HepG2 (cell line): Measurements from ENCODE around the gene KCNE2.

Experiments
- EZH2 ChIP-seq: conservative IDR thresholded peaks from 2 replicates; pipeline ENCODE4 v1.6.1; 2012; ENCODE audit warnings: mild to moderate bottlenecking, low read depth, low read length, moderate library complexity
- JUNB ChIP-seq: sonication (generic); formaldehyde crosslinking; IDR thresholded peaks from 2 replicates; pipeline ENCODE4 v1.8.0; 2022; ENCODE audit warnings: missing genetic modification reagents, mild to moderate bottlenecking, borderline replicate concordance
- ZNF577 ChIP-seq: sonication (generic); formaldehyde crosslinking; IDR thresholded peaks from 2 replicates; pipeline ENCODE4 v1.4.0; 2020; ENCODE audit warnings: mild to moderate bottlenecking, low read depth, missing genetic modification reagents, borderline replicate concordance
- ZNF878 ChIP-seq: sonication (generic); formaldehyde crosslinking; IDR thresholded peaks from 2 replicates; pipeline ENCODE4 v1.8.1; 2023; ENCODE audit warnings: mild to moderate bottlenecking, missing genetic modification reagents, moderate library complexity
- TF ChIP-seq, protein P1 (sequence below): sonication (generic); formaldehyde crosslinking; IDR thresholded peaks from 2 replicates; pipeline ENCODE4 v1.5.0; 2020; ENCODE audit warnings: mild to moderate bottlenecking, missing genetic modification reagents, moderate library complexity
- TF ChIP-seq, protein P2 (sequence below): sonication (generic); formaldehyde crosslinking; IDR thresholded peaks from 2 replicates; pipeline ENCODE4 v1.5.0; 2020; ENCODE audit warnings: missing genetic modification reagents
- TF ChIP-seq, protein P3 (sequence below): sonication (generic); formaldehyde crosslinking; IDR thresholded peaks from 2 replicates; pipeline ENCODE4 v1.4.0; 2020; ENCODE audit warnings: missing genetic modification reagents

DNA sequence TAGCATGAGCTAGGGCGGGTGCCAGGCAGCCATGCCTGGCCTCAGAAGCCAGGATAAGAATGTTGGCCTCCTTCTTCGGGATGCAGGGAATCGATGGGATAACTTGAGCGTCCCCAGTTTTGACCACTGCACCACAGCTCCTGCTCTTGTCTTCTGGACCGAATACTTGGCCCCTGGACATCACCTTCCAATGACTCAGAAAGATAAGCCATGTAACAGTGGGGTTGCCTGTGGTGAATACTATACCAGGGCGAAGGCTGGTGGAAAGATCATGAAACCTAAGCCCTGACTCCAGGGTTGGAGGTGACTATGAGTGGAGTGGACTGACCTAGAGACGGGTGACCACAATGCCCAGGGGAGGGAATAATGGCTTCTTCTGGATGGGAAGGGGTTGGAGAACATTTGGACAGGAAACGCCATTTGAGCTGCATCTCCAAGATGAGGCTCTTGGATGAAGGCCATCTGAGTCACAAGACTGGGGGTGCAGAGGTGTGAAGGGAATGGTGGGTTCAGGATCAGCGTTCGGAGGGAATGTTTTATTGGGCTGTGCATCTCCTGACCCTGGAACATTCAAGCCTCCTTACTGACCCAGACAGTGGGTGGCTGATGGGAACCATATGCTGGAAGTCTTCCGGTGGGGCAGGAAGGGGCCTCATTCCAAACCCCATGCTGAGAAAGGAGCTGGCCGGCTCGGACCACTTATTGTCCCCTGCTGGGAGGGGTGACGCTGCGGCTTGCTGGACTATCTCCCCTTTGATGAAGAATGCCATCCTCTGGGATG lies 18.5 kb upstream of the KCNE2 start:
- no peak for TF ChIP-seq ZNF878
- no peak for TF ChIP-seq ZNF577 (CRISPR knock-in tag)
- TF ChIP-seq, protein P1, sequence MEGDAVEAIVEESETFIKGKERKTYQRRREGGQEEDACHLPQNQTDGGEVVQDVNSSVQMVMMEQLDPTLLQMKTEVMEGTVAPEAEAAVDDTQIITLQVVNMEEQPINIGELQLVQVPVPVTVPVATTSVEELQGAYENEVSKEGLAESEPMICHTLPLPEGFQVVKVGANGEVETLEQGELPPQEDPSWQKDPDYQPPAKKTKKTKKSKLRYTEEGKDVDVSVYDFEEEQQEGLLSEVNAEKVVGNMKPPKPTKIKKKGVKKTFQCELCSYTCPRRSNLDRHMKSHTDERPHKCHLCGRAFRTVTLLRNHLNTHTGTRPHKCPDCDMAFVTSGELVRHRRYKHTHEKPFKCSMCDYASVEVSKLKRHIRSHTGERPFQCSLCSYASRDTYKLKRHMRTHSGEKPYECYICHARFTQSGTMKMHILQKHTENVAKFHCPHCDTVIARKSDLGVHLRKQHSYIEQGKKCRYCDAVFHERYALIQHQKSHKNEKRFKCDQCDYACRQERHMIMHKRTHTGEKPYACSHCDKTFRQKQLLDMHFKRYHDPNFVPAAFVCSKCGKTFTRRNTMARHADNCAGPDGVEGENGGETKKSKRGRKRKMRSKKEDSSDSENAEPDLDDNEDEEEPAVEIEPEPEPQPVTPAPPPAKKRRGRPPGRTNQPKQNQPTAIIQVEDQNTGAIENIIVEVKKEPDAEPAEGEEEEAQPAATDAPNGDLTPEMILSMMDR (CRISPR knock-in tag) = no peak
- TF ChIP-seq, protein P2, sequence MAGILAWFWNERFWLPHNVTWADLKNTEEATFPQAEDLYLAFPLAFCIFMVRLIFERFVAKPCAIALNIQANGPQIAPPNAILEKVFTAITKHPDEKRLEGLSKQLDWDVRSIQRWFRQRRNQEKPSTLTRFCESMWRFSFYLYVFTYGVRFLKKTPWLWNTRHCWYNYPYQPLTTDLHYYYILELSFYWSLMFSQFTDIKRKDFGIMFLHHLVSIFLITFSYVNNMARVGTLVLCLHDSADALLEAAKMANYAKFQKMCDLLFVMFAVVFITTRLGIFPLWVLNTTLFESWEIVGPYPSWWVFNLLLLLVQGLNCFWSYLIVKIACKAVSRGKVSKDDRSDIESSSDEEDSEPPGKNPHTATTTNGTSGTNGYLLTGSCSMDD (CRISPR knock-in tag) = no peak
- no peak for TF ChIP-seq EZH2
- no peak for TF ChIP-seq JUNB (CRISPR knock-in tag)
- TF ChIP-seq, protein P3, sequence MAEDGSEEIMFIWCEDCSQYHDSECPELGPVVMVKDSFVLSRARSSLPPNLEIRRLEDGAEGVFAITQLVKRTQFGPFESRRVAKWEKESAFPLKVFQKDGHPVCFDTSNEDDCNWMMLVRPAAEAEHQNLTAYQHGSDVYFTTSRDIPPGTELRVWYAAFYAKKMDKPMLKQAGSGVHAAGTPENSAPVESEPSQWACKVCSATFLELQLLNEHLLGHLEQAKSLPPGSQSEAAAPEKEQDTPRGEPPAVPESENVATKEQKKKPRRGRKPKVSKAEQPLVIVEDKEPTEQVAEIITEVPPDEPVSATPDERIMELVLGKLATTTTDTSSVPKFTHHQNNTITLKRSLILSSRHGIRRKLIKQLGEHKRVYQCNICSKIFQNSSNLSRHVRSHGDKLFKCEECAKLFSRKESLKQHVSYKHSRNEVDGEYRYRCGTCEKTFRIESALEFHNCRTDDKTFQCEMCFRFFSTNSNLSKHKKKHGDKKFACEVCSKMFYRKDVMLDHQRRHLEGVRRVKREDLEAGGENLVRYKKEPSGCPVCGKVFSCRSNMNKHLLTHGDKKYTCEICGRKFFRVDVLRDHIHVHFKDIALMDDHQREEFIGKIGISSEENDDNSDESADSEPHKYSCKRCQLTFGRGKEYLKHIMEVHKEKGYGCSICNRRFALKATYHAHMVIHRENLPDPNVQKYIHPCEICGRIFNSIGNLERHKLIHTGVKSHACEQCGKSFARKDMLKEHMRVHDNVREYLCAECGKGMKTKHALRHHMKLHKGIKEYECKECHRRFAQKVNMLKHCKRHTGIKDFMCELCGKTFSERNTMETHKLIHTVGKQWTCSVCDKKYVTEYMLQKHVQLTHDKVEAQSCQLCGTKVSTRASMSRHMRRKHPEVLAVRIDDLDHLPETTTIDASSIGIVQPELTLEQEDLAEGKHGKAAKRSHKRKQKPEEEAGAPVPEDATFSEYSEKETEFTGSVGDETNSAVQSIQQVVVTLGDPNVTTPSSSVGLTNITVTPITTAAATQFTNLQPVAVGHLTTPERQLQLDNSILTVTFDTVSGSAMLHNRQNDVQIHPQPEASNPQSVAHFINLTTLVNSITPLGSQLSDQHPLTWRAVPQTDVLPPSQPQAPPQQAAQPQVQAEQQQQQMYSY = no peak
